Endothelial cell of umbilical vein (primary cell): ENCODE results near the gene CPNE5. TPM values are rescaled to one million over a fixed set of nuclear protein-coding genes. Genes with fewer than 3 reads are reported as not detected.

ENCODE experiments used
- BruUV-seq: library from RNA; stranded (reverse); fragments of 400-500 nt; replicated peaks from 2 replicates; lab custom pipeline; 2021; lab: Mats Ljungman, UMichigan
- CTCF ChIA-PET: fragments of 300-600, 350-600 bp; sonication (Branson Sonifier 250); formaldehyde crosslinking; loops from one replicate; lab custom pipeline; 2021; ENCODE audit warnings: antibody characterized with exemption, inconsistent platforms; lab: Charles Lee
- POLR2A ChIA-PET: fragments of 300-600, 350-600 bp; sonication (Branson Sonifier 250); formaldehyde crosslinking; loops from one replicate; lab custom pipeline; 2021; ENCODE audit warnings: antibody characterized with exemption, inconsistent platforms; lab: Charles Lee
- DNase-seq: peaks from one replicate; pipeline ENCODE4 v3.0.0-alpha.2; 2011; ENCODE audit warnings: low read depth, low spot score
- FAIRE-seq: peaks from 2 replicates; lab custom pipeline; 2011; peaks lifted over from hg19 to GRCh38; lab: Jason Lieb, UNC
- H2AFZ ChIP-seq: 2 replicates; pipeline ENCODE4 v1.6.0; 2012; ENCODE audit warnings: low read depth, low read length, control low read depth, inconsistent platforms
- H3K27ac ChIP-seq: 2 replicates; pipeline ENCODE4 v1.5.1; 2011; ENCODE audit warnings: low read depth, mild to moderate bottlenecking, control low read depth, low read length, moderate library complexity; ENCODE audit not compliant: insufficient read depth
- H3K27me3 ChIP-seq, 2 experiments: 2 replicates each; pipeline versions ENCODE4 v1.6.0 to v1.6.1; 2011; ENCODE audit warnings: low read length in 2 of 2, mixed read lengths in 1 of 2; ENCODE audit not compliant: control insufficient read depth in 2 of 2, insufficient read depth in 2 of 2
- H3K36me3 ChIP-seq, 2 experiments: 2 replicates in 1 of 2; 3 replicates in 1 of 2; pipeline ENCODE4 v1.5.1; 2011; ENCODE audit warnings: low read length in 2 of 2, mild to moderate bottlenecking in 1 of 2, moderate library complexity in 1 of 2; ENCODE audit not compliant: control insufficient read depth in 2 of 2, insufficient read depth in 2 of 2; ENCODE audit errors: extremely low read depth in 1 of 2
- H3K4me1 ChIP-seq: 3 replicates; pipeline ENCODE4 v1.5.1; 2011; ENCODE audit warnings: mild to moderate bottlenecking, low read length; ENCODE audit not compliant: control insufficient read depth, insufficient read depth; ENCODE audit errors: extremely low read depth
- H3K4me2 ChIP-seq: 2 replicates; pipeline ENCODE4 v1.6.1; 2011; ENCODE audit warnings: low read length, control low read depth, mixed read lengths; ENCODE audit not compliant: insufficient read depth
- H3K4me3 ChIP-seq, 3 experiments: fragments of 200-600 bp in 1 of 3; sonication (generic), shearing (Covaris generic) in 1 of 3; replicated peaks in 1 of 3; 2 replicates each; pipeline ENCODE4 v1.5.1; 2011 to 2016; ENCODE audit warnings: control low read depth in 3 of 3, low read length in 3 of 3, mild to moderate bottlenecking in 2 of 3, inconsistent platforms in 1 of 3, low read depth in 1 of 3, moderate library complexity in 1 of 3; ENCODE audit not compliant: insufficient read depth in 1 of 3
- H3K79me2 ChIP-seq: 2 replicates; pipeline ENCODE4 v1.6.0; 2012; ENCODE audit warnings: low read length, inconsistent platforms; ENCODE audit not compliant: control insufficient read depth, insufficient read depth
- H3K9ac ChIP-seq: replicated peaks from 2 replicates; pipeline ENCODE3; 2011; ENCODE audit warnings: low read length, control low read depth; ENCODE audit not compliant: insufficient read depth; ENCODE audit errors: extremely low read depth
- H3K9me1 ChIP-seq: replicated peaks from 3 replicates; pipeline ENCODE4 v1.6.0; 2011; ENCODE audit warnings: mild to moderate bottlenecking, low read length; ENCODE audit not compliant: control insufficient read depth, insufficient read depth; ENCODE audit errors: extremely low read depth
- H3K9me3 ChIP-seq: replicated peaks from 2 replicates; pipeline ENCODE4 v1.5.1; 2012; ENCODE audit warnings: low read length, inconsistent platforms; ENCODE audit not compliant: control insufficient read depth, insufficient read depth
- H4K20me1 ChIP-seq: replicated peaks from 2 replicates; pipeline ENCODE3; 2011; ENCODE audit warnings: mild to moderate bottlenecking, low read length; ENCODE audit not compliant: control insufficient read depth, insufficient read depth; ENCODE audit errors: extremely low read depth
- EZH2 ChIP-seq: IDR thresholded peaks from 2 replicates; pipeline ENCODE4 v1.6.1; 2012; ENCODE audit warnings: borderline replicate concordance, low read depth, mild to moderate bottlenecking, moderate library complexity, low read length, inconsistent platforms; ENCODE audit not compliant: severe bottlenecking
- FOS ChIP-seq: IDR thresholded peaks from 2 replicates; pipeline ENCODE4 v1.6.1; 2011; ENCODE audit warnings: mild to moderate bottlenecking, low read length, moderate library complexity, borderline replicate concordance; ENCODE audit not compliant: insufficient read depth
- GATA2 ChIP-seq: IDR thresholded peaks from 2 replicates; pipeline ENCODE4 v1.7.0; 2011; ENCODE audit warnings: low read depth, mild to moderate bottlenecking, moderate library complexity, mixed read lengths, low read length; ENCODE audit not compliant: insufficient read length, insufficient read depth
- JUN ChIP-seq: IDR thresholded peaks from 2 replicates; pipeline ENCODE4 v1.6.1; 2011; ENCODE audit warnings: borderline replicate concordance, low read depth; ENCODE audit not compliant: insufficient read length, insufficient read depth
- MAX ChIP-seq: IDR thresholded peaks from 2 replicates; pipeline ENCODE4 v1.6.1; 2011; ENCODE audit not compliant: insufficient read depth, insufficient read length
- MYC ChIP-seq: IDR thresholded peaks from one replicate; pipeline ENCODE4 v1.6.1; 2011; ENCODE audit warnings: mild to moderate bottlenecking, low read depth, low read length
- POLR2A ChIP-seq: IDR thresholded peaks from 2 replicates; pipeline ENCODE4 v1.6.1; 2012; ENCODE audit warnings: low read depth, mild to moderate bottlenecking, control low read depth, low read length
- POLR2AphosphoS5 ChIP-seq: IDR thresholded peaks from 2 replicates; pipeline ENCODE4 v1.6.1; 2012; ENCODE audit warnings: low read depth, mild to moderate bottlenecking, control low read depth, low read length, moderate library complexity; ENCODE audit not compliant: insufficient read depth
- dilution Hi-C: fragments of 300-500 bp; cut with MboI; formaldehyde crosslinking; loops from one replicate; pipeline ENCODE4 v1.15.0; 2019; ENCODE audit warnings: low sequenced_read_pairs; ENCODE audit not compliant: extremely low pct_ligation_motif_present
- intact Hi-C: fragments of 100-400 bp; cut with micrococcal nuclease; formaldehyde crosslinking; loops from one replicate; pipeline ENCODE4 v1.10.0; 2022
- polyA plus RNA-seq, 4 experiments: library from polyadenylated mRNA; depleted of rRNA in 3 of 4; stranded (reverse) in 3 of 4; unstranded in 1 of 4; fragments of >200 nt; gene quantifications; 2 replicates each; pipeline versions ENCODE4 v1.2.1 to v1.2.3, GENCODE V29; 2011 to 2012; ENCODE audit warnings: missing spikeins in 1 of 4
- total RNA-seq: library from RNA; stranded (reverse); gene quantifications from 2 replicates; pipeline ENCODE4 v1.2.3, GENCODE V29; 2021
- TF ChIP-seq, protein P1 (sequence below), 2 donors: IDR thresholded peaks; 1 replicate in 1 of 2; 2 replicates in 1 of 2; pipeline ENCODE4 v1.5.1; 2011; ENCODE audit warnings: low read length in 2 of 2, mild to moderate bottlenecking in 2 of 2, moderate library complexity in 2 of 2, control low read depth in 1 of 2, inconsistent platforms in 1 of 2, low read depth in 1 of 2; ENCODE audit not compliant: insufficient read depth in 1 of 2; ENCODE audit errors: extremely low read depth in 1 of 2

Gene CPNE5
- total and polyA plus RNA-seq, 2 donors (not counting 3 experiments of a cell fraction or from before 2014, with no cell fraction given) = 18.8 to 49.4 TPM

- Histone ChIP-seq H2AFZ (no peak overlapping the region), H3K9ac (no peak overlapping the region), H3K27me3 (no peaks in the 10 kb centered on the region), H3K4me1 (peaks cover 26% of the 10 kb centered on the region), H4K20me1 (no peaks in the 10 kb centered on the region), H3K79me2 (no peaks in the 10 kb centered on the region), H3K4me2 (no peak overlapping the region), H3K36me3 (peaks cover 0 to 8% of the 10 kb centered on the region in 2 experiments), H3K4me3 (no peak overlapping the region), H3K27ac (no peak overlapping the region), H3K9me1 (no peaks in the 10 kb centered on the region), H3K9me3 (no peaks in the 10 kb centered on the region)
- dilution Hi-C loops = no loop called here
- BruUV-seq = no TSS peak
- intact Hi-C loops = no loop called here
- no peak for FAIRE-seq
- no peak for TF ChIP-seq POLR2A
- TF ChIP-seq MAX = no peak
- TF ChIP-seq, protein P1, sequence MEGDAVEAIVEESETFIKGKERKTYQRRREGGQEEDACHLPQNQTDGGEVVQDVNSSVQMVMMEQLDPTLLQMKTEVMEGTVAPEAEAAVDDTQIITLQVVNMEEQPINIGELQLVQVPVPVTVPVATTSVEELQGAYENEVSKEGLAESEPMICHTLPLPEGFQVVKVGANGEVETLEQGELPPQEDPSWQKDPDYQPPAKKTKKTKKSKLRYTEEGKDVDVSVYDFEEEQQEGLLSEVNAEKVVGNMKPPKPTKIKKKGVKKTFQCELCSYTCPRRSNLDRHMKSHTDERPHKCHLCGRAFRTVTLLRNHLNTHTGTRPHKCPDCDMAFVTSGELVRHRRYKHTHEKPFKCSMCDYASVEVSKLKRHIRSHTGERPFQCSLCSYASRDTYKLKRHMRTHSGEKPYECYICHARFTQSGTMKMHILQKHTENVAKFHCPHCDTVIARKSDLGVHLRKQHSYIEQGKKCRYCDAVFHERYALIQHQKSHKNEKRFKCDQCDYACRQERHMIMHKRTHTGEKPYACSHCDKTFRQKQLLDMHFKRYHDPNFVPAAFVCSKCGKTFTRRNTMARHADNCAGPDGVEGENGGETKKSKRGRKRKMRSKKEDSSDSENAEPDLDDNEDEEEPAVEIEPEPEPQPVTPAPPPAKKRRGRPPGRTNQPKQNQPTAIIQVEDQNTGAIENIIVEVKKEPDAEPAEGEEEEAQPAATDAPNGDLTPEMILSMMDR (IDR thresholded peaks at IDR 0.05; ENCODE audit: extremely low read depth in 1 of 2, insufficient read depth in 1 of 2, low read depth in 1 of 2, low read length in 2 of 2) = no peak
- TF ChIP-seq POLR2AphosphoS5 = no peak
- TF ChIP-seq EZH2 = no peak
- TF ChIP-seq FOS = no peak
- TF ChIP-seq MYC = no peak
- TF ChIP-seq JUN = no peak
- TF ChIP-seq GATA2 = no peak
- POLR2A ChIA-PET = no interaction called here
- no peak for DNase-seq
- CTCF ChIA-PET = interaction anchor here (1.3 to 1.4 kb wide), 2 partner anchors 16 to 19 kb away, joined by 5 to 7 read pairs; no protein-coding TSS in a partner anchor
Measured at GRCh38 chr6:36832313-36832712, 6.9 kb downstream of the CPNE5 start.
